Psoas muscle (tissue), 8 donors: Measurements from ENCODE around the gene CHST8. TPM values are rescaled to one million over a fixed set of nuclear protein-coding genes. Genes with fewer than 3 reads are reported as not detected.

Experiments
- ATAC-seq, 4 donors: fragments of 200-7000 bp; cut with Tn5 transposase; one replicate each; pipeline ENCODE4 v1.9.1; 2020; ENCODE audit warnings: moderate library complexity in 3 of 4, mild to moderate bottlenecking in 2 of 4
- DNase-seq, 2 donors: peaks; one replicate each; pipeline ENCODE4 v3.0.0-alpha.2; 2020
- H3K27ac ChIP-seq: fragments of 200-600 bp; one replicate; pipeline ENCODE4 v1.8.0; 2022
- H3K27me3 ChIP-seq, 3 donors: fragments of 200-600 bp in 1 of 3; one replicate each; pipeline versions ENCODE4 v1.6.1 to v1.8.0; 2013 to 2022; ENCODE audit warnings: low read length in 2 of 3, mild to moderate bottlenecking in 2 of 3, moderate library complexity in 1 of 3; ENCODE audit not compliant: insufficient read depth in 3 of 3
- H3K36me3 ChIP-seq, 2 donors: fragments of 200-600 bp in 1 of 2; one replicate each; pipeline versions ENCODE4 v1.6.1 to v1.8.0; 2013 to 2022; ENCODE audit warnings: low read depth in 1 of 2, mild to moderate bottlenecking in 1 of 2, moderate library complexity in 1 of 2; ENCODE audit not compliant: insufficient read depth in 1 of 2
- H3K4me1 ChIP-seq: fragments of 200-600 bp; one replicate; pipeline ENCODE4 v1.8.0; 2022
- H3K4me3 ChIP-seq: fragments of 200-600 bp; one replicate; pipeline ENCODE4 v1.8.0; 2022; ENCODE audit warnings: mild to moderate bottlenecking
- H3K9me3 ChIP-seq: fragments of 200-600 bp; one replicate; pipeline ENCODE4 v1.8.0; 2022
- WGBS, 3 donors: extraction: QIAGEN DNeasy Blood & Tissue Kit; methylation state at CpG; one replicate each; pipeline versions ENCODE4 v1.1.6 to v1.1.7; 2013; 5-methylcytosine and 5-hydroxymethylcytosine counted together
- intact Hi-C, 2 donors: fragments of 100-400 bp; cut with DNase I; formaldehyde crosslinking; loops; one replicate each; pipeline versions ENCODE4 v1.11.0 to v1.14.2; 2022
- polyA plus RNA-seq, 3 donors: library from polyadenylated mRNA; stranded (reverse); fragments of 200-250 nt; gene quantifications; one replicate each; pipeline ENCODE4 v1.2.3, GENCODE V29; 2013
- total RNA-seq, 4 donors: library from RNA; stranded (reverse); fragmentation: NEBNext Ultra II Directional in 2 of 4; extraction: Animal tissue kit (Norgen Biotek cat#: 25700) in 2 of 4; gene quantifications; one replicate each; pipeline versions ENCODE4 v1.2.1 to v1.2.4, GENCODE V29; 2021 to 2023
- TF ChIP-seq, protein P1 (sequence below): fragments of 200-600 bp; IDR thresholded peaks from one replicate; pipeline ENCODE4 v1.8.0; 2022; ENCODE audit warnings: antibody characterized with exemption
- donor health status: healthy with polysubstance abuse.
- donor health status: DM: no; HTN: no; CAD: no; lungs with moderate emphysema.
- donor health status: Bipolar disorder and iron deficiency.
- donor health status: healthy.
- donor health status: DM: yes; HTN: yes; CAD: no.
- donor health status: DM: no; HTN: no; CAD: no.
- donor health status: DM: no; HTN: no; CAD: no.
- donor health status: DM: yes; HTN: yes; CAD: no.

The CHST8 gene
- total and polyA plus RNA-seq, 7 donors, result 0.05 to 0.60 (median 0.23) TPM; not detected in 1

- ATAC-seq, result no peak
- Histone ChIP-seq H3K4me1 (no peaks in the 10 kb centered on the region), H3K4me3 (no peak overlapping the region), H3K9me3 (no peaks in the 10 kb centered on the region), H3K27me3 (peaks cover 0 to 14% (median 0%) of the 10 kb centered on the region in 3 donors), H3K36me3 (no peaks in the 10 kb centered on the region), H3K27ac (no peak overlapping the region)
- intact Hi-C loops, result no loop called here
- TF ChIP-seq, protein P1, sequence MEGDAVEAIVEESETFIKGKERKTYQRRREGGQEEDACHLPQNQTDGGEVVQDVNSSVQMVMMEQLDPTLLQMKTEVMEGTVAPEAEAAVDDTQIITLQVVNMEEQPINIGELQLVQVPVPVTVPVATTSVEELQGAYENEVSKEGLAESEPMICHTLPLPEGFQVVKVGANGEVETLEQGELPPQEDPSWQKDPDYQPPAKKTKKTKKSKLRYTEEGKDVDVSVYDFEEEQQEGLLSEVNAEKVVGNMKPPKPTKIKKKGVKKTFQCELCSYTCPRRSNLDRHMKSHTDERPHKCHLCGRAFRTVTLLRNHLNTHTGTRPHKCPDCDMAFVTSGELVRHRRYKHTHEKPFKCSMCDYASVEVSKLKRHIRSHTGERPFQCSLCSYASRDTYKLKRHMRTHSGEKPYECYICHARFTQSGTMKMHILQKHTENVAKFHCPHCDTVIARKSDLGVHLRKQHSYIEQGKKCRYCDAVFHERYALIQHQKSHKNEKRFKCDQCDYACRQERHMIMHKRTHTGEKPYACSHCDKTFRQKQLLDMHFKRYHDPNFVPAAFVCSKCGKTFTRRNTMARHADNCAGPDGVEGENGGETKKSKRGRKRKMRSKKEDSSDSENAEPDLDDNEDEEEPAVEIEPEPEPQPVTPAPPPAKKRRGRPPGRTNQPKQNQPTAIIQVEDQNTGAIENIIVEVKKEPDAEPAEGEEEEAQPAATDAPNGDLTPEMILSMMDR, result no peak
- no peak for DNase-seq
- WGBS, 3 donors, result 63 to 66% (median 64%) methylated on average over 4 of the region's 4 CpGs
Measured at GRCh38 chr19:33737681-33738371, 116.1 kb downstream of the CHST8 start.

DNA sequence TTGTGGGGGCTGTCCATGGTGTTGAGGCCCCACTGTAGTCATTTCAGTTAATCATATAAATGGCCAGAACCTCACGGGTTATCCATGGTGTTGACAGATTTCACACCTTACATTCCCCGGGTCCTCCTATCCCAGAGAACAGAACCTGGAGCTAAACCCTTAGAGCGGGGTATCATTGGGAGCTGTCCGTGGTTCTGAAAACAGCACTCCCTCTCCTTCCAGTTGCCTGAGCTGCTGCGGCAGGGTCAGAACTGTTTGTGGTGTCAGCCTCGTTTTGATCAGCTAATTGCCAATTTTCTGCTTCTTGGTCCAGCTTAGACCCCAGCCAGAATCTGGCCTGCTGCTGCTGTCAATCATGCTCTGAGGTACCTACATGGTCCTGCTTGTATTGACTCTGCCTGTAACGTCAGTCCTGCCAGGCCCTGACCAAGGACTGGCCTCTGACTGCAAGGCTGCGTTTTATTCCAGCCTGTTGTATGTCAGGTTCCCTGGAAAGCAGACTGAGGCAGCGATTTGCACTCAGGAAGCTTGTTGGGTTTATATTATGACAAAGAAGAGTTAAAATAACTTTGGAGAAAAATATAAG, 119.2 kb downstream of the CHST8 start:
- Histone ChIP-seq H3K4me3 (no peak overlapping the region), H3K4me1 (no peaks in the 10 kb centered on the region), H3K36me3 (no peaks in the 10 kb centered on the region), H3K27me3 (peaks cover 0 to 18% (median 8%) of the 10 kb centered on the region in 3 donors), H3K27ac (no peak overlapping the region), H3K9me3 (no peaks in the 10 kb centered on the region)
- no peak for ATAC-seq
- WGBS, 3 donors, result 8 to 12% (median 9%) methylated on average over 9 of the region's 9 CpGs
- intact Hi-C loops, result no loop called here
- TF ChIP-seq, protein P1, result no peak
- DNase-seq, result no peak

- H3K9me3 ChIP-seq, result no peaks in the 10 kb centered on the region
- no peaks in the 10 kb centered on the region for H3K36me3 ChIP-seq
- no peak overlapping the region for H3K4me3 ChIP-seq
- peaks cover 0 to 21% (median 14%) of the 10 kb centered on the region in 3 donors for H3K27me3 ChIP-seq
- WGBS, 3 donors, result 61 to 73% (median 63%) methylated on average over 6 of the region's 6 CpGs
- TF ChIP-seq, protein P1, result no peak
- intact Hi-C loops, result no loop called here
- DNase-seq, result no peak
- H3K27ac ChIP-seq, result no peak overlapping the region
- ATAC-seq, result no peak
- H3K4me1 ChIP-seq, result no peaks in the 10 kb centered on the region
Measured at GRCh38 chr19:33745297-33745696, 123.5 kb downstream of the CHST8 start.

DNA sequence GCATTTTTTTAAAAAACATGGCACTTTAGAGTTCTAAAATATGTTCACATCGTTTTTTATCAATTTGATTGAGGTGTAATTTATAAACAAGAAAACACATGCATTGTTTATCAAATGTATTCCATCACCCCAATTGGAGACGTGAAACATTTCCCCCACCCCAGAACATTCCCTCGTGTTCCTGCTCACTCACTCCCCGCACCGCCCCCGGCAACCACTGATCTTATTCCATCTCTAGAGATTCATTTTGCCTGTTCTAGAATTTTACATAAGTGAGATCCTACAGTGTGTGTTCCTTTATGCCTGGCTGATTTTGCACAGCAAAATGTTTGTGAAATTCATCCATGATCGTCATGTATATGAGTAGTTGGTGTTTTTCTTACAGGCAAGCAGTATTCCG, 124.4 kb downstream of the CHST8 start:
- H3K4me3 ChIP-seq, result no peak overlapping the region
- H3K9me3 ChIP-seq, result no peaks in the 10 kb centered on the region
- intact Hi-C loops, result no loop called here
- TF ChIP-seq, protein P1, result no peak
- no peak overlapping the region for H3K27ac ChIP-seq
- DNase-seq, result no peak
- ATAC-seq, result no peak
- no peaks in the 10 kb centered on the region for H3K36me3 ChIP-seq
- peaks cover 0 to 24% (median 14%) of the 10 kb centered on the region in 3 donors for H3K27me3 ChIP-seq
- H3K4me1 ChIP-seq, result no peaks in the 10 kb centered on the region
- 68 to 74% (median 70%) methylated on average over 8 of the region's 8 CpGs for WGBS, 3 donors
